Middle frontal gyrus (tissue), 1 donor: ENCODE results near the gene AP1G2.
"Not testable (repeated sequence)": the region's sequence is repeated elsewhere in the genome, so short reads cannot be mapped to it uniquely, and the experiment has no call there.

Experiments
- DNase-seq: peaks from one replicate; pipeline ENCODE4 v3.0.0-alpha.2; 2015; ENCODE audit warnings: low spot score; ENCODE audit errors: extremely low spot score

AP1G2 gene

DNA sequence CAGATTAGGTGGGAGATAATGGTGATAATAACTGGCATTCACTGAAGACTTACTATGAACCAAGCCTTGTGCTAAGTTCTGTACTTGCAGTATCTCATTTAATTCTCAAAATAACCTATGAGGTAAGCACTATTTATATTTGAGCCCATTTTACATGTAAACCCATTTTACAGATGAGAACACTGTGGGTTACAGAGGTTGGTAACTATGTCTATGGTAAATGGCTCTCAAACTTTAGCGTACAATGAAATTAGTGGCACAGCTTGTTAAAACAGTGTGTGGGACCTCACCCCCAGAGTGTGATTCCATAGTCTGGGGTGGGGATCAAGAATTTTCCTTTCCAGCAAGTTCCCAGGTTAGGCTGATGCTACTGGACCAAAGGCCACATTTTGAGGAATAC lies 33.2 kb upstream of the AP1G2 start:
- DNase-seq, result no peak

GRCh38 chr14:23600322-23600707 lies 32.7 kb upstream of the AP1G2 start:
- no peak for DNase-seq

GRCh38 chr14:23594191-23594590 lies 26.6 kb upstream of the AP1G2 start:
- not testable (repeated sequence) for DNase-seq

DNA sequence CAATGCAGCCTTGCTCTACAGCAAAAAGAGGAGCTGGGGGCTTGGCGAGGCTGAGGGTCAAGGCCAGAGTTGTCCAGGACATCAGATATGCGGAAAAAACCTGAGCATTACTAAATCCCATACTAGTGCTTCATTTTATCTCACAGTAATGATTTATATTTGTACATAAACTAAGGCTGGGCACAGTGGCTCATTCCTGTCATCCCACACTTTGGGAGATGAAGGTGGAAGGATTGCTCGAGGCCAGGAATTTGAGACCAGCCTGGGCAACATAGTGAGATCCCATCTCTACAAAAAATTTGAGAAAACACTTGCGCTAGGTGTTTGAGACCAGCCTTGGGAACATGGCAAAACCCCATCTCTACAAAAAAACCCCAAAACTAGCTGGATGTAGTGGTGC lies 22.6 kb upstream of the AP1G2 start:
- no peak for DNase-seq

DNA sequence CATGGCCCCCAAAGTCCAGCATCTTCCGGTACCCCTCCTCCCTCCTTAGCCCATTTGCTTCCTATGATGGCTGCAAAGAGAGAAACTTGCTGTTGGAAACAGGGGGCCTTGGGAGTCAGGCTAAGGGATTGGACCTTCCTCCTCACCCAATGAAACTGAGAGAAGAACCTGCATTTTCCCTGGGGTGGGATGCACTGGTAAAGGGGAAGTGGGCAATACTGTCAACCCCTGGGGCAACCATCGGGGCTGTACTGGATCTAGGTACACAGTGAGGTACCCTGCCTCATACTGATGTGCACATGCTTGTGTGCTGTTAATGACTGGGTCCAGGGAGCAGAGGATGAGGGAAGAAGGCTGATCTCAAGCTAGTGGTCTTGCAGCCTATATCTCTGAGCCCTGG lies 22.0 kb upstream of the AP1G2 start:
- no peak for DNase-seq

DNA sequence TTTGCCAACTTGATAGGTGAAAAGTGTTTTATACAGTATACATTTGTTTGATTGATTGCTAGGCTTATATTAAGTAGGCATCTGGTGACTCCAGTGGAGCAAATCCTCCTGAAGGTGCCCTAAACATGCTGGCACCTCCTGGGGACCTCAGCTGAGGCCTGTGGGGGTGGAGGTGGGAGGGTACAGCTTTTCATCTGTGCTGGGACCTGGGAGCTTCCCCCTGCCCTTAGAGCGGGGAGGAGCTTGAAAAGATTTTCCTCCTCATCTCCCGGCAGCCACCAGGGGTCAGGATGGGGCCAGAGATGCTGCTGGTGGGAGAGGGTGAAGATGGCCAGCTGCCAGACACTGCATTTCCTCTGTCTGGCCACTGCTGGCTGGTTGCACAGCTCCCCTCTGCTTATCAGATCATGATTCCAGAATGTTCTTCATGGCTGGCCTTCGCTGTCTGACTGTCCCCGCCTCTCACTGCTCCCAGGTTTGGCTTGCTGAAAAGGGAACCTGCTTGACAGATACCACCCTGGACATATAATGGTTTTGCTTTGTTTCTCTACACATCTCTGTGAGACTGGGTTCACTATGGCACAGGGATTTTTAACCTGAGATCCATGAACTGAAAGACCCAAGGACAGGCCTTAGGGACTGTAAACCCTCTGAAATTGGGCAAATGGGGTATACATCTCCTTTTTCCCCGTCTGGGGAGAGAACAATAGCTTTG lies 21.4 kb upstream of the AP1G2 start:
- DNase-seq, result no peak

DNA sequence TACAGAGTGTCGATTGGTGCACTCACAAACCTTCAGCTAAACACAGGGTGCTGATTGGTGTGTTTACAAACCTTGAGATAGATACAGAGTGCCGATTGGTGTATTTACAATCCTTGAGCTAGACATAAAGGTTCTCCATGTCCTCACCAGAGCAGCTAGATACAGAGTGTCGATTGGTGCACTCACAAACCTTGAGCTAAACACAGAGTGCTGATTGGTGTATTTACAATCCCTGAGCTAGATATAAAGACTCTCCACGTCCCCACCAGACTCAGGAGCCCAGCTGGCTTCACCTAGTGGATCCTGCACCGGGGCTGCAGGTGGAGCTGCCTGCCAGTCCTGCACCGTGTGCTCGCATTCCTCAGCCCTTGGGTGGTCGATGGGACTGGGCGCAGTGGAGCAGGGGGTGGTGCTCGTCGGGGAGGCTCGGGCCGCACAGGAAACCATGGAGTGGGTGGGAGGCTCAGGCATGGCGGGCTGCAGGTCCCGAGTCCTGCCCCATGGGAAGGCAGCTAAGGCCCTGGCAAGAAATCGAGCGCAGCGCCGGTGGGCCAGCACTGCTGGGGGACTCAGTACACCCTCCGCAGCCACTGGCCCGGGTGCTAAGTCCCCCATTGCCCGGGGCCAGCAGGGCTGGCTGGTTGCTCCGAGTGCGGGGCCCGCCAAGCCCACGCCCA lies 17.1 kb upstream of the AP1G2 start:
- DNase-seq, result not testable (repeated sequence)

DNA sequence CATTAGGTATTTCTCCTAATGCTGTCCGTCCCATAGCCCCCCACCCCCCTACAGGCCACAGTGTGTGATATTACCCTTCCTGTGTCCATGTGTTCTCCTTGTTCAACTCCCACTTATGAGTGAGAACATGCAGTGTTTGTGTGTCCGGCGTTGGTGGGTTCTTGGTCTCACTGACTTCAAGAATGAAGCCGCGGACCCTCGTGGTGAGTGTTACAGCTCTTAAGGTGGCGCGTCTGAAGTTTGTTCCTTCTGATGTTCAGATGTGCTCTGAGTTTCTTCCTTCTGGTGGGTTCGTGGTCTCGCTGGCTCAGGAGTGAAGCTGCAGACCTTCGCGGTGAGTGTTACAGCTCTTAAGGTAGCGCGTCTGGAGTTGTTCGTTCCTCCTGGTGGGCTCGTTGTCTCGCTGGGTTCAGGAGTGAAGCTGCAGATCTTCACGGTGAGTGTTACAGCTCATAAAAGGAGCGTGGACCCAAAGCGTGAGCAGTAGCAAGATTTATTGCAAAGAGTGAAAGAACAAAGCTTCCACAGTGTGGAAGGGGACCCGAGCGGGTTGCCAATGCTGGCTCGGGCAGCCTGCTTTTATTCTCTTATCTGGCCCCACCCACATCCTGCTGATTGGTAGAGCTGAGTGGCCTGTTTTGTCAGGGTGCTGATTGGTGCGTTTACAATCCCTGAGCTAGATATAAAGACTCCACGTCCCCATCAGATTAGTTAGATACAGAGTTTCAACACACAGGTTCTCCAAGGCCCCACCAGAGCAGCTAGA lies 16.4 kb upstream of the AP1G2 start:
- DNase-seq, result not testable (repeated sequence)

GRCh38 chr14:23582906-23583760 lies 15.5 kb upstream of the AP1G2 start:
- DNase-seq, result no peak

DNA sequence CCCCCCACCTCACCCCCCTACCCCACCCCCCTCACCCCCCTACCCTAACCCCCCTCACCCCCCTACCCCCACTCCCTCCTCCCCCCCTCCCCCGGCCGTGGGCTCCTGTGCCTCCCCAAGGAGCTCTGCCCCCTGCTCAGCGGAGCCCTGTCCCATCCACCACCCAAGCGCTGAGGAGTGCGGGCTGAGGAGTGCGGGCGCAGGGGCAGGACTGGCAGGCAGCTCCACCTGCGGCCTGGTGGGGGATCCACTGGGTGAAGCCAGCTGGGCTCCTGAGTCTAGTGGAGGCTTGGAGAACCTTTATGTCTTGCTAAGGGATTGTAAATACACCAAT lies 13.3 kb upstream of the AP1G2 start:
- no peak for DNase-seq

DNA sequence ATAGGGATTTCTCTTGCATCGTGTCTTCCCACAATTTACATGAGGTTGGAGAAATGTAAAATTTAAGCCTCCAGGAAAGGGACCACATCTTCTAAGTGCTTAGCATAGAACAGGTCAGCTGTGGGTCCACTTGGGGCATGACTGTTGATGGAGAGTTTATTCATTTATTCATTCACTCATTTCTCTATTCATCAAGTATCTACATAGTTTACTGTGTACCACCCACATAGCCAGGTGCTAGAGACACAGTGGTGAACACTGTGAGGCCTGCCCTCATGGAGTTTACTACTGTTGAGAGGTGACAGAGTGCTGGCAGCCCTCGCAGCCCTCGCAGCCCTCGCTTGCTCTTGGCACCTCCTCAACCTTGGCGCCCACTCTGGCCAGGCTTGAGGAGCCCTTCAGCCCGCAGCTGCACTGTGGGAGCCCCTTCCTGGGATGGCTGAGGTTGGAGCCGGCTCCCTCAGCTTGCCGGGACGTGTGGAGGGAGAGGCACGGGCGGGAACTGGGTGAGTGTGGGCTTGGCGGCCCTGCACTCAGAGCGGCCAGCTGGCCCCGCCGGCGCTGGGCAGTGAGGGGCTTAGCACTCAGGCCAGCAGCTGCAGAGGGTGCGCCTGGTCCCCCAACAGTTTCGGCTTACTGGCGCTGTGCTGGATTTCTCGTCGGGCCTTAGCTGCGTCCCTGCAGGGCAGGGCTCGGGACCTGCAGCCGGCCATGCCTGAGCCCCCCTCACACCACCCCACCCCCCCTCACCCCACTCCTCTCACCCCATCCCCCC lies 12.7 kb upstream of the AP1G2 start:
- DNase-seq, result no peak

- DNase-seq, result no peak
Measured at GRCh38 chr14:23579739-23580138, 12.1 kb upstream of the AP1G2 start.

GRCh38 chr14:23579311-23579630 lies 11.7 kb upstream of the AP1G2 start:
- no peak for DNase-seq

DNA sequence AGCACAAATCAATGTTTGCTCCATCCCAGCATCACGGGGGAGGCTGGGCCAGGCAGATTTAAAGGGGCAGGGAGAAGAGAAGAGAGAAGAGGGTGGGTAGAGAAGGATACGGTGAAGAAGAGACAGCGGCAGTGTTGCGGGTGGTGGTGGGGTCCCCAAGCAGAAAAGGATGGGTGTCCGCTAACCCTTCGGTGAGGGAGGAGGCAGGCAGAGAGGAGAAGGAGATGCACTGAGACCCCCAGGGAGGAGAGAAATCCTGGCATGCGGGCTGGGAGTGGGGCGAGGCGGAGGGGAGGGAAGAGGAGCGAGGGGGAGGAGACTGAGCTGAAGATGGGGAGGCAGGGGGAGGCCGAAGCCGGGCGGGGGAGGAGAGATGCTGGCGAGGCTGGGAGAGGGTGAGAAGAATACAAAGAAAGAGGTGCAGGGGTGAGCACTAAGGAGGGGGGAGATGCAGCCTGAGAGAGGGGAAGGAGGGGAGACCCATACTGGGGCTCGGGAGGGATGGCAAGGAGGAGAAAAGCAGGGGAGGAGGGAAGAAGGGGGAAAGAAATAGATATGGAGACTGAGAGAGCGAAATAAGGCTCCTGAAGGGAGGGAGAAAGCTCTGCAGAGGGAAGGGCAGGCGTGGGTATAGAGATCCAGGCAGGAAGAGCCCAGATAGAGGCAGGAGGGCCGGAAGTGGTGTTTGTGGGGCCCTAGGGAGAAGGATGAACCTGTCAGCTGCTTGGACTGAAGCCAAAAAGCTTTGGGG lies 11.1 kb upstream of the AP1G2 start, which contains the start of gene JPH4:
Gene JPH4 (minus strand): TSS at position 231 of the 751 bp plus-strand sequence. CDS start 1,337 bp downstream, outside the sequence.
- DNase-seq, result no peak

DNA sequence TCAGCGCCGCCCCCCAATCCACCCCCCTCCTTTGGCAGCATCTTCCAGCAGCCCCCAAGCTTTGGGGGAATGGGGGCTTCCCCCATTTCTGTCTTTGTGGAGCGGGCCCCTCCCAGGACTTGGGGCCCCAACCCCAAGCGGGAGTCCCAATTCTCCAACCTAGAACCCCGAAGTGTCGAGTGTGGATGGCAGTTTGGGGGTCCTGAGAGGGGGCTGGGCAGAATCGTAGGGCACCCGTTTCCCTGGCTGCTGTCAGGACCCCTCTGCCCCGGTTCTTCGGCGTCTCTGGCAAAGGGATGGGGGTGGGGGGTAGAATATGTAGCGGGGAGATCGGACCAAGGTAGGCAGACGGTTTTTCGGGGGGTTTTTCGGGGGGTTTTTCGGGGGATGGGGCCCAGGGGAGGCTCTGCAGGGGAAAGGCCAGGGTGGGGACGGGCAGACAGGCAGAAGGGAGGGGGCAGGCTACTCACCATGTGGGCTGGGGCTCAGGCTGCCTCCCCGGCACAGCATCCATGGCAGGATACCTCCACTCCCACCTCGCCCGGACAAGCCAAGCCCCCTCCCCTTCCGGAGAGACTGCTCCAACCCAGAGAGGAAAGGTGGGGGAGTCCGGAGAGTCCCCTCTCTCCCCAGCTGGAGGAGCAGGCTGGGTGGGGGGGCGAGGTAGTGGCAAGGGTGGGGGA lies 10.3 kb upstream of the AP1G2 start:
- no peak for DNase-seq

DNA sequence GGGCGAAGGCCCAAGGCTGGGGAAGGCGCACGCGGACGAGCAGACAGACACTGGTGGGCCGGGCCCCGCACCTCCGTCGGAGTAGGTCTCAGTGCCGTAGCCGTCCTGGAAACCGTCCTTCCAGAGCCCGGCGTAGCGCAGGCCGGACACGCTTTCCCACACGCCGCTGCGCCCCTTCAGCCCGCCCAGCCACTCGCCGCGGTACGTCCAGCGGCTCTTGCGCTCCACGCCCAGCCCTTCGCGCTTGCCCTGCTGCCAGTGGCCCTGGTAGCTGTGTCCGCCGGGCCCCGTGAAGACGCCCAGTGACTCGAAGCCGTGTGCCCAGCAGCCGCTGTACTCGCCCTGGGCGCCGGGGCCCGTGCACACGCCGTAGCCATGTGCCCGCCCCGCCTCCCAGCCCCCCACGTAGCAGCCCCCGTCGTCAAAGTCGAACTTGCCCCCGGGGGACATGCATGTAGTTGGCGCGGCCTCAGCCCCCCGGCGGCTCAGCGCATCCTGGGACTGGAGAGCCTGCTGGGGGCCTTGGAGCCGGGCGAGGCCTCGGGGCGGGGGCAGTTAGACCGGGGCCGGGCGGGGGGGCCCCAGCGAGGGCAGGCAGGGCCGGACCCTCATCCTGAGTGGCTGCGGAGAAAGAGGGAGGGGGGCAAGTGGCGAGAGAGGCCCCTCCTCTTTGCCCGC lies 9.6 kb upstream of the AP1G2 start:
- no peak for DNase-seq

DNA sequence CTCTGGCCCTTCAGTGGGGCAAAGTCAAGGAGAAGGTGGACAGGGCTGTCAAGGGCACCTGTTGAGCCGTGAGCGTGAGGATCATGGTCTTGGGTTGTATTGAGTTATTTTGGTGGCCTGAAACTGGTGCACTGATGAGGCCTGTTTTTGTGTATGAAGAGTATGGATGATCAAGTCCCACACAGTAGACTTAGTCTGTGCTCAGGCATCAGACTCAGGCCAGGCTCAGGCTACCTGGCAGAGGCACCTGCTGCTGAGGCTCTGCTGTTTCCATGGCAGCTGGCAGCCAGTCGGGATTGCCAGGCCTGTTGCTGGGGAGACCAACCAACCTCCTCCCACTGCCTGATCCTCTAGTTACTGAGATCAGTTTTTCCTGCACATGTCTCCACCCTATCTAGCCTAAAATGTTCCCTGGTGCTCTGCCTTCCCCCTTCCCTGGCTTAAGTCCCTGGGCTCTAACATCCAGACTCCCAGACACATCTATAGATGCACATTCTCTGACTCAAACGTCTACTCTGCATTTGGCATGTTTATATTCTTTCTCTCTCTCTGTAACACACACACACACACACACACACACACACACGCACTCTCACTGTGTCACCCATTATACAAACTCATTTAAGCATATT lies 5.9 kb upstream of the AP1G2 start:
- DNase-seq, result no peak

DNA sequence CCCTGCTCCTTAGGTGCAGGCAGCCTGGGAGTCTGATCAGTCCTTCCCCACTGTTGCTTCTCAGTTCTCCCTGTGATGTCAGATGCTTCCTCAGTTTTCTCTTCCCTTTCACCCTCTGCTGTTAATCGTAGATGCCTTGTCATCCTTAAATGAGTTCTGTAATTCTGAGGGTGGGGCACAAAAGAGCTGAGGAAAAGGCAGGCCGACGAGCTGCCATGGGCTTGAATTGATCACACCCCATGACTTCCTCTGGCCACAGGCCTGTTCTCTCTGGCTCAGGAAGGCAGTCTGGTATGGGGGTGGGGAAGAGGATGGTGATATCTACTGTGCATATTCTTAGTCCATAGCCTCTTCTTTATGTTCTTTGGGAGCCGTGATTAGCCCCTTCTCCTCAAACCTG lies 5.2 kb upstream of the AP1G2 start:
- DNase-seq, result no peak

- DNase-seq, result no peak
Measured at GRCh38 chr14:23572524-23572828, 4.9 kb upstream of the AP1G2 start.
